Neuronal stem cell (in vitro differentiated cells): ENCODE measurements around the gene ALPL.

Experiments
- DNase-seq: peaks from one replicate; pipeline ENCODE4 v3.0.0-alpha.2; 2013; ENCODE audit warnings: low spot score
- H2AFZ ChIP-seq: one replicate; pipeline ENCODE4 v1.6.1; 2013; ENCODE audit warnings: mild to moderate bottlenecking, low read length, inconsistent platforms
- H2AK5ac ChIP-seq: 2 replicates; pipeline ENCODE4 v1.6.1; 2013; ENCODE audit warnings: low read depth, mild to moderate bottlenecking, inconsistent platforms, low read length, moderate library complexity, mixed read lengths
- H2BK120ac ChIP-seq: 2 replicates; pipeline ENCODE4 v1.6.1; 2013; ENCODE audit warnings: low read depth, mild to moderate bottlenecking, inconsistent platforms, low read length, moderate library complexity, mixed read lengths
- H2BK12ac ChIP-seq: one replicate; pipeline ENCODE4 v1.6.1; 2013; ENCODE audit warnings: low read length, inconsistent platforms
- H2BK15ac ChIP-seq: 2 replicates; pipeline ENCODE4 v1.6.1; 2013; ENCODE audit warnings: mild to moderate bottlenecking, low read length, inconsistent platforms, mixed read lengths
- H2BK5ac ChIP-seq: one replicate; pipeline ENCODE4 v1.6.1; 2013; ENCODE audit warnings: inconsistent platforms, mild to moderate bottlenecking, low read length, moderate library complexity
- H3K14ac ChIP-seq: one replicate; pipeline ENCODE4 v1.6.1; 2013; ENCODE audit warnings: low read length, inconsistent platforms
- H3K18ac ChIP-seq: 2 replicates; pipeline ENCODE4 v1.6.1; 2013; ENCODE audit warnings: low read length, inconsistent platforms
- H3K23ac ChIP-seq: 2 replicates; pipeline ENCODE4 v1.6.1; 2013; ENCODE audit warnings: low read depth, mild to moderate bottlenecking, mixed read lengths, low read length, inconsistent platforms; ENCODE audit not compliant: poor library complexity
- H3K27ac ChIP-seq: replicated peaks from 3 replicates; pipeline ENCODE4 v1.5.1; 2013; ENCODE audit warnings: low read length, inconsistent platforms
- H3K27me3 ChIP-seq, 3 experiments: 2 replicates each; pipeline ENCODE4 v1.6.1; 2013; ENCODE audit warnings: low read length in 3 of 3, mild to moderate bottlenecking in 2 of 3, inconsistent platforms in 1 of 3, low read depth in 1 of 3, mixed read lengths in 1 of 3, moderate library complexity in 1 of 3; ENCODE audit not compliant: control insufficient read depth in 3 of 3, insufficient read depth in 3 of 3
- H3K36me3 ChIP-seq, 2 donors: replicated peaks in 1 of 2; 2 replicates each; pipeline ENCODE4 v1.6.1; 2013; ENCODE audit warnings: low read length in 2 of 2; ENCODE audit not compliant: control insufficient read depth in 2 of 2, insufficient read depth in 2 of 2
- H3K4ac ChIP-seq: 2 replicates; pipeline ENCODE4 v1.6.1; 2013; ENCODE audit warnings: inconsistent platforms, mild to moderate bottlenecking, low read length, moderate library complexity
- H3K4me1 ChIP-seq, 2 donors: 1 replicate in 1 of 2; 2 replicates in 1 of 2; pipeline ENCODE4 v1.6.1; 2013; ENCODE audit warnings: low read length in 2 of 2, low read depth in 1 of 2; ENCODE audit not compliant: control insufficient read depth in 2 of 2, insufficient read depth in 1 of 2
- H3K4me2 ChIP-seq: one replicate; pipeline ENCODE4 v1.6.1; 2013; ENCODE audit warnings: mild to moderate bottlenecking, low read length, inconsistent platforms; ENCODE audit not compliant: insufficient read depth, poor library complexity, severe bottlenecking
- H3K4me3 ChIP-seq, 2 donors: 2 replicates each; pipeline ENCODE4 v1.5.1; 2013; ENCODE audit warnings: low read length in 2 of 2, mild to moderate bottlenecking in 2 of 2, inconsistent platforms in 1 of 2, moderate library complexity in 1 of 2
- H3K79me1 ChIP-seq: one replicate; pipeline ENCODE4 v1.6.1; 2013; ENCODE audit warnings: low read depth, mild to moderate bottlenecking, inconsistent platforms, low read length, moderate library complexity
- H3K9ac ChIP-seq: one replicate; pipeline ENCODE4 v1.6.1; 2013; ENCODE audit warnings: mild to moderate bottlenecking, low read depth, low read length, inconsistent platforms; ENCODE audit not compliant: poor library complexity
- H3K9me3 ChIP-seq, 2 donors: replicated peaks in 1 of 2; 2 replicates each; pipeline versions ENCODE3 to v1.6.1; 2013; ENCODE audit warnings: low read length in 2 of 2, mild to moderate bottlenecking in 2 of 2, inconsistent platforms in 1 of 2, low read depth in 1 of 2, mixed read lengths in 1 of 2, moderate library complexity in 1 of 2; ENCODE audit not compliant: control insufficient read depth in 2 of 2, insufficient read depth in 1 of 2
- H4K8ac ChIP-seq: one replicate; pipeline ENCODE4 v1.6.1; 2013; ENCODE audit warnings: low read depth, mild to moderate bottlenecking, inconsistent platforms, low read length, moderate library complexity
- H4K91ac ChIP-seq: one replicate; pipeline ENCODE4 v1.6.1; 2013; ENCODE audit warnings: low read length, low read depth, mild to moderate bottlenecking, inconsistent platforms; ENCODE audit not compliant: poor library complexity
- WGBS, 2 donors: extraction: QIAGEN DNeasy Blood & Tissue Kit; methylation state at CpG; one replicate each; pipeline ENCODE4 v1.1.7; 2013; ENCODE audit warnings: missing lambda C conversion rate in 2 of 2, mixed read lengths in 1 of 2; ENCODE audit not compliant: insufficient read length in 2 of 2, insufficient replicate concordance in 1 of 2; ENCODE audit errors: extremely low coverage in 2 of 2; 5-methylcytosine and 5-hydroxymethylcytosine counted together

The ALPL gene

DNA sequence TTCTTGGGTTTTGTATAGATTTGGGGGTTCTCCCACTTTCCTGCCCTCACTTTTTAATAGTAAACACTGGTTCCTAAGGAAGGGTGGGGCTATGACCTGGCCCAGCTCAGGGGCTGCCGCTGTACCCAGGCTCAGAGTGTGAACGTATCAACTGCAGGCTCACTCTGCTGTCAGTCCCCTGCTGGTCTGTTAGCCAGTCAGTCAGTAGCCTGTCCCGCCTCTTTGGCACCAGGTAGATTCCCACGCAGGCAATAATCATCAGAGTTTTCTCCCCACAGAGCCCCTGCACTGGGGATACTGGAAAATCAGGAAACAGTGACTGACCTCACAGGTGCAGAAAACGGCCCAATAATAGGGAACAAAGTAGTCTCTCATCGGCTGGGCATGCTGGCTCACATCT is 15.0 kb upstream of the ALPL start:
- Histone ChIP-seq H3K23ac (no peak overlapping the region), H3K36me3 (no peaks in the 10 kb centered on the region), H3K9me3 (peaks cover 5 to 10% of the 10 kb centered on the region in 2 donors), H3K4me3 (no peak overlapping the region), H3K9ac (no peak overlapping the region), H2BK12ac (no peak overlapping the region), H3K27me3 (no peaks in the 10 kb centered on the region), H3K4me2 (no peak overlapping the region), H3K14ac (no peak overlapping the region), H2BK15ac (no peak overlapping the region), H3K27ac (no peak overlapping the region), H4K8ac (no peak overlapping the region), H4K91ac (no peak overlapping the region), H3K79me1 (no peaks in the 10 kb centered on the region), H2AK5ac (no peak overlapping the region), H2BK5ac (no peak overlapping the region), H2AFZ (no peak overlapping the region), H3K4ac (no peak overlapping the region), H2BK120ac (no peak overlapping the region), H3K4me1 (peaks cover 0 to 8% of the 10 kb centered on the region in 2 donors), H3K18ac (no peak overlapping the region)
- WGBS, 2 donors: no CpG with 5 or more reads among the region's 6 CpGs
- no peak for DNase-seq

DNA sequence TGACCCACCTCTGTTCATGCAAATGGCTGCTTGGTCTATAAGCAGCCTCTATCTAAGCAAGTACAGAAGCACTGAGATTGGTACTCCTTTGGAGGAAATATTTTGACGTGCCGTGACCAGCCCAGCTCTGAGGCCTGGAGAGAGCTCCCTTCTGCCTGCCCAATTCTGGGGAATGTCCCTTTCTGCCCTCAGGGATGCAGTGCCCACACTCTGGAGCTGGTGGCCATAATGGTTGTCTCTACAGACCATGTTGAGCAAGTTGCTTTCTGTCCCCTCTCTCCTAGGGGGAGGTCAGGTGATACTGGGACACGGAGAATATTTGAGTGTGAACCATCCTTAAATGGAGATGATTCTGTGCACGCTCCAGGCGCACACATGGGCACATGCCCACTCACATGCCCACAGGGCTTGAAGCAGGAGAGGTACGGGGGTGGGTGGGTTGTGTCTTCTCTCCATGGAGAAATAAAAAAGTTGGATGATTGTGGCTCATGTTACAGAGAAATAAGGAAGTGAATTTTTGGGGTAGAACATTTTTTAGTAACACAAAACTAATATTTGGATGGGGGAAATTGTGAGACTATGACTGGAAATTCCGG is 13.9 kb upstream of the ALPL start:
- Histone ChIP-seq H4K91ac (no peak overlapping the region), H3K27ac (no peak overlapping the region), H3K4me3 (no peak overlapping the region), H3K9me3 (peaks cover 7 to 8% of the 10 kb centered on the region in 2 donors), H3K9ac (no peak overlapping the region), H2BK15ac (no peak overlapping the region), H2AFZ (peak overlapping the region; percentile 20), H3K14ac (no peak overlapping the region), H4K8ac (no peak overlapping the region), H3K4me1 (peaks cover 0 to 8% of the 10 kb centered on the region in 2 donors), H3K27me3 (no peaks in the 10 kb centered on the region), H3K4me2 (no peak overlapping the region), H2BK5ac (no peak overlapping the region), H3K18ac (no peak overlapping the region), H2AK5ac (no peak overlapping the region), H3K4ac (no peak overlapping the region), H2BK120ac (no peak overlapping the region), H3K79me1 (no peaks in the 10 kb centered on the region), H2BK12ac (no peak overlapping the region), H3K23ac (no peak overlapping the region), H3K36me3 (no peaks in the 10 kb centered on the region)
- DNase-seq: no peak
- whole genome bisulfite sequencing, 2 donors: no CpG with 5 or more reads among the region's 7 CpGs

DNA sequence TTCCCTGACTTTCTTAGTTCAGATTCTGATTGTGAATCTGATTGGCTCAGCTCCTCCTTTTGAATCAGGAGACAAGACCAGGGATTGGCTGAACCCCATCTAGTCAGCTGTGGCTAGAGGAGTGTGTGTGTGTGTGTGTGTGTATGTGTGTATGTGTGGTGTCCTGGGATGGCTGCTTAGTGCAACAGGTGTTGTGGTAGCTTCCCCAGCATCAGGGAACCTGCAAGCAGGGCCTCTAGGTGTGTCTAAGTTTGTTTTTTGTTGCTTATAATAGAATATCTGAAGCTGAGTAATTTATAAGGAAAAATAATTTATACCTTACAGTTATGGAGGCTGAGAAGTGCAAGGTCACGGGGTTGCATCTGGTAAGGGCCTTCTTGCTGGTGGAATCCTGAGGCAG is 13.2 kb upstream of the ALPL start:
- no peak overlapping the region for H3K14ac ChIP-seq
- no peak overlapping the region for H2BK120ac ChIP-seq
- no peaks in the 10 kb centered on the region for H3K36me3 ChIP-seq
- peaks cover 0 to 8% of the 10 kb centered on the region in 2 donors for H3K4me1 ChIP-seq
- no peak overlapping the region for H2AFZ ChIP-seq
- no peaks in the 10 kb centered on the region for H3K79me1 ChIP-seq
- no peak overlapping the region for H2BK12ac ChIP-seq
- H3K4ac ChIP-seq: no peak overlapping the region
- no peak overlapping the region for H3K18ac ChIP-seq
- H2BK15ac ChIP-seq: no peak overlapping the region
- no peak overlapping the region for H4K8ac ChIP-seq
- H3K27ac ChIP-seq: no peak overlapping the region
- no peak overlapping the region for H3K4me3 ChIP-seq
- H3K23ac ChIP-seq: no peak overlapping the region
- no peak overlapping the region for H2BK5ac ChIP-seq
- H4K91ac ChIP-seq: no peak overlapping the region
- WGBS, 2 donors: no CpG with 5 or more reads among the region's 1 CpG
- DNase-seq: no peak
- no peak overlapping the region for H3K4me2 ChIP-seq
- no peak overlapping the region for H2AK5ac ChIP-seq
- no peaks in the 10 kb centered on the region for H3K27me3 ChIP-seq
- H3K9me3 ChIP-seq: peaks cover 3 to 6% of the 10 kb centered on the region in 2 donors
- no peak overlapping the region for H3K9ac ChIP-seq

DNA sequence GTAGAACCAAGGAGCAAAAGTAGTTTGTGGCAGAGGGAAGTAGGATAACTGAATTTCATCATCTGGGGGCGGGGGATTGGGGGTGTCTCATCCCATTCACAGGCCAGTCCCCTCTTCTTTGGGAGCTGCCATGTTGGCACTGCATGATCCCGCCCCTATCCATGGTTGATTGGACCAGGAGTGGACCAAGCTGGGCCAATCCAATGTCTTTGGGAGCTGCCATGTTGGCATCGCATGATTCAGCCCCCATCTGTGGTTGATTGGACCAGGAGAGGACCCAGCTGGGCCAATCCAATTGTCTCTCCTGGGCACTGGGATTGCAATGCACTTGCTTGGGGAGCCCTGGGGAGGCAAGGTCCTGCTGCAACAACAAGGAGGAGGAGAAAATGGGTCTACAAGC is 12.3 kb upstream of the ALPL start:
- no CpG with 5 or more reads among the region's 3 CpGs for WGBS, 2 donors

More for the DNA sequence above, 12.3 kb upstream of the ALPL start:
- Histone ChIP-seq H3K18ac (no peak overlapping the region), H2BK15ac (no peak overlapping the region), H2AK5ac (no peak overlapping the region), H4K8ac (no peak overlapping the region), H3K14ac (no peak overlapping the region), H3K27ac (no peak overlapping the region), H3K23ac (no peak overlapping the region), H3K4me1 (peaks cover 0 to 8% of the 10 kb centered on the region in 2 donors), H3K9ac (no peak overlapping the region), H3K4me2 (no peak overlapping the region), H2BK12ac (no peak overlapping the region), H3K4ac (no peak overlapping the region), H3K27me3 (no peaks in the 10 kb centered on the region), H2BK120ac (no peak overlapping the region), H2BK5ac (no peak overlapping the region), H3K4me3 (no peak overlapping the region), H3K79me1 (no peaks in the 10 kb centered on the region), H4K91ac (no peak overlapping the region), H2AFZ (peak overlapping the region; percentile 13), H3K36me3 (no peaks in the 10 kb centered on the region), H3K9me3 (peaks cover 3 to 4% of the 10 kb centered on the region in 2 donors)
- DNase-seq: no peak
